Tibial nerve (tissue), 4 donors: Measurements from ENCODE around the gene UBR4. TPM values are rescaled to one million over a fixed set of nuclear protein-coding genes. Genes with fewer than 3 reads are reported as not detected.
A peak's percentile ranks its signal among the peaks of the same experiment; 100 is the strongest.

Experiments used
- DNase-seq, 2 donors: peaks; one replicate each; pipeline ENCODE4 v3.0.0-alpha.2; 2019; ENCODE audit warnings: low spot score in 2 of 2
- H3K27ac ChIP-seq, 4 donors: fragments of 200-600 bp; sonication (generic) in 3 of 4; one replicate each; pipeline ENCODE4 v1.5.1; 2017 to 2019; ENCODE audit warnings: mild to moderate bottlenecking in 1 of 4
- H3K27me3 ChIP-seq, 2 donors: fragments of 200-600 bp; sonication (generic) in 1 of 2; one replicate each; pipeline versions ENCODE4 v1.5.1 to v1.6.0; 2017 to 2019
- H3K36me3 ChIP-seq, 3 donors: fragments of 200-600 bp; sonication (generic); one replicate each; pipeline ENCODE4 v1.5.1; 2018 to 2019
- H3K4me1 ChIP-seq, 4 donors: fragments of 200-600 bp; sonication (generic) in 3 of 4; one replicate each; pipeline ENCODE4 v1.5.1; 2017 to 2019
- H3K4me3 ChIP-seq, 4 donors: fragments of 200-600 bp; sonication (generic) in 3 of 4; one replicate each; pipeline ENCODE4 v1.5.1; 2017 to 2019; ENCODE audit warnings: mild to moderate bottlenecking in 1 of 4, moderate library complexity in 1 of 4
- H3K9me3 ChIP-seq, 4 donors: fragments of 200-600 bp; sonication (generic) in 3 of 4; one replicate each; pipeline ENCODE4 v1.5.1; 2017 to 2019
- CTCF ChIP-seq, 5 experiments: fragments of 200-600 bp in 3 of 5; fragments of 450-650 bp in 2 of 5; sonication (generic) in 3 of 5; IDR thresholded peaks; one replicate each; pipeline ENCODE4 v1.5.1; 2016 to 2019; ENCODE audit warnings: antibody characterized with exemption in 5 of 5, mild to moderate bottlenecking in 3 of 5, moderate library complexity in 2 of 5
- EP300 ChIP-seq, 2 donors: sonication (generic); formaldehyde crosslinking; IDR thresholded peaks; one replicate each; pipeline ENCODE4 v1.6.1; 2017; ENCODE audit warnings: antibody characterized with exemption in 2 of 2, mild to moderate bottlenecking in 1 of 2
- POLR2A ChIP-seq, 2 donors: fragments of 450-650 bp; IDR thresholded peaks; one replicate each; pipeline ENCODE4 v1.6.1; 2017; ENCODE audit warnings: antibody characterized with exemption in 2 of 2, mild to moderate bottlenecking in 2 of 2, moderate library complexity in 2 of 2
- WGBS, 2 donors: methylation state at CpG; one replicate each; pipeline ENCODE4 v1.1.5; 2018; 5-methylcytosine and 5-hydroxymethylcytosine counted together
- total RNA-seq, 4 donors: library from RNA; depleted of rRNA; stranded (reverse); fragments of >200 nt; gene quantifications; one replicate each; pipeline ENCODE4 v1.1.0, GENCODE V29; 2016

Gene UBR4
- total RNA-seq, 4 donors from 2014 or later, result 107 to 190 (median 142) TPM

GRCh38 chr1:19128968-19129514, 81.0 kb downstream of the UBR4 start:
- 83% methylated on average over 6 of the region's 6 CpGs for WGBS, 2 donors
- no peak for TF ChIP-seq POLR2A (IDR thresholded peaks at IDR 0.05)
- no peak for TF ChIP-seq EP300 (IDR thresholded peaks at IDR 0.05)
- no peak for TF ChIP-seq CTCF (IDR thresholded peaks at IDR 0.05)

GRCh38 chr1:19124273-19124672, 85.8 kb downstream of the UBR4 start:
- TF ChIP-seq EP300 (IDR thresholded peaks at IDR 0.05) (no peak), CTCF (IDR thresholded peaks at IDR 0.05) (no peak), POLR2A (IDR thresholded peaks at IDR 0.05) (no peak)
- no peak overlapping the region for H3K4me3 ChIP-seq
- 84 to 87% methylated on average over 5 of the region's 5 CpGs for WGBS, 2 donors
- peaks cover 0 to 100% (median 66%) of the 10 kb centered on the region in 3 donors for H3K36me3 ChIP-seq
- DNase-seq, result no peak
- H3K27ac ChIP-seq, result no peak overlapping the region
- no peaks in the 10 kb centered on the region for H3K27me3 ChIP-seq
- H3K4me1 ChIP-seq, result no peaks in the 10 kb centered on the region
- H3K9me3 ChIP-seq, result no peaks in the 10 kb centered on the region

More at GRCh38 chr1:19128968-19129514, 81.0 kb downstream of the UBR4 start:
- Histone ChIP-seq H3K27ac (no peak overlapping the region), H3K4me1 (no peaks in the 10 kb centered on the region), H3K4me3 (no peak overlapping the region), H3K36me3 (peaks cover 0 to 94% (median 35%) of the 10 kb centered on the region in 3 donors), H3K9me3 (peaks cover 0 to 12% (median 2%) of the 10 kb centered on the region in 4 donors), H3K27me3 (no peaks in the 10 kb centered on the region)
- DNase-seq, result no peak

- no peaks in the 10 kb centered on the region for H3K9me3 ChIP-seq
- WGBS, 2 donors, result 61 to 70% methylated on average over 1 of the region's 1 CpG
- H3K36me3 ChIP-seq, result peaks cover 0 to 100% (median 69%) of the 10 kb centered on the region in 3 donors
- DNase-seq, result no peak
- TF ChIP-seq EP300 (IDR thresholded peaks at IDR 0.05), result no peak
- TF ChIP-seq POLR2A (IDR thresholded peaks at IDR 0.05), result no peak
- no peak for TF ChIP-seq CTCF (IDR thresholded peaks at IDR 0.05)
- no peak overlapping the region for H3K4me3 ChIP-seq
- no peak overlapping the region for H3K27ac ChIP-seq
- H3K27me3 ChIP-seq, result no peaks in the 10 kb centered on the region
- H3K4me1 ChIP-seq, result no peaks in the 10 kb centered on the region
Measured at GRCh38 chr1:19123837-19124236, 86.2 kb downstream of the UBR4 start.

- Histone ChIP-seq H3K27me3 (no peaks in the 10 kb centered on the region), H3K9me3 (no peaks in the 10 kb centered on the region), H3K4me1 (no peaks in the 10 kb centered on the region), H3K4me3 (no peak overlapping the region), H3K36me3 (peaks cover 0 to 100% (median 68%) of the 10 kb centered on the region in 3 donors), H3K27ac (no peak overlapping the region)
- 88 to 90% methylated on average over 10 of the region's 10 CpGs for WGBS, 2 donors
- TF ChIP-seq CTCF (IDR thresholded peaks at IDR 0.05), result no peak
- TF ChIP-seq POLR2A (IDR thresholded peaks at IDR 0.05), result no peak
- TF ChIP-seq EP300 (IDR thresholded peaks at IDR 0.05), result no peak
- no peak for DNase-seq
Measured at GRCh38 chr1:19122668-19123067, 87.4 kb downstream of the UBR4 start.

- DNase-seq, result no peak
- TF ChIP-seq CTCF (IDR thresholded peaks at IDR 0.05) (no peak), POLR2A (IDR thresholded peaks at IDR 0.05) (no peak), EP300 (IDR thresholded peaks at IDR 0.05) (no peak)
- WGBS, 2 donors, result 72 to 80% methylated on average over 7 of the region's 7 CpGs
- peaks cover 6 to 100% (median 68%) of the 10 kb centered on the region in 3 donors for H3K36me3 ChIP-seq
- no peak overlapping the region for H3K4me3 ChIP-seq
- H3K27me3 ChIP-seq, result no peaks in the 10 kb centered on the region
- no peaks in the 10 kb centered on the region for H3K9me3 ChIP-seq
- peak overlapping the region in 1 of 4 donors; percentile 38 for H3K27ac ChIP-seq
- no peaks in the 10 kb centered on the region for H3K4me1 ChIP-seq
Measured at GRCh38 chr1:19121192-19121591, 88.9 kb downstream of the UBR4 start.
